ENCODE results near the gene VANGL2. TPM values are rescaled to one million over a fixed set of nuclear protein-coding genes. Genes with fewer than 3 reads are reported as not detected.
"Not testable (repeated sequence)": the region's sequence is repeated elsewhere in the genome, so short reads cannot be mapped to it uniquely, and the experiment has no call there.

The VANGL2 gene
- total RNA-seq, 2 experiments from 2014 or later = not detected

GRCh38 chr1:160374306-160375110, 25.9 kb upstream of the VANGL2 start:
- Mint-ChIP-seq H3K9me3 (ENCODE audit: low read depth) (no peaks in the 10 kb centered on the region), H3K36me3 (no peaks in the 10 kb centered on the region), H3K4me1 (peaks cover 13% of the 10 kb centered on the region), H3K27me3 (peaks cover 4% of the 10 kb centered on the region), H3K4me3 (no peak overlapping the region), H3K27ac (no peak overlapping the region)
- CTCF ChIA-PET = interaction anchor here (0.6 to 8.3 kb wide), 4 partner anchors 21 to 294 kb away, joined by 3 to 63 read pairs (median 42); no protein-coding TSS in a partner anchor
- DNase-seq (no peak), ATAC-seq (no peak)

- ATAC-seq (peak; percentile 71), DNase-seq (peak; percentile 49)
- peaks cover 4% of the 10 kb centered on the region for H3K27me3 Mint-ChIP-seq
- no peak overlapping the region for H3K4me3 Mint-ChIP-seq
- no peaks in the 10 kb centered on the region for H3K9me3 Mint-ChIP-seq (ENCODE audit: low read depth)
- H3K27ac Mint-ChIP-seq = peak overlapping the region; percentile 39
- peaks cover 13% of the 10 kb centered on the region for H3K4me1 Mint-ChIP-seq
- CTCF ChIA-PET = interaction anchor here (0.7 to 8.3 kb wide), 39 partner anchors 8 to 346 kb away, joined by 3 to 63 read pairs (median 4); partner anchors contain the start of genes COPA, IGSF8, NCSTN and NHLH1
- no peaks in the 10 kb centered on the region for H3K36me3 Mint-ChIP-seq
Observed at GRCh38 chr1:160375788-160376524, 24.4 kb upstream of the VANGL2 start.

GRCh38 chr1:160376525-160377131, 23.7 kb upstream of the VANGL2 start:
- Mint-ChIP-seq H3K4me3 (no peak overlapping the region), H3K36me3 (no peaks in the 10 kb centered on the region), H3K9me3 (ENCODE audit: low read depth) (no peaks in the 10 kb centered on the region), H3K27me3 (peaks cover 4% of the 10 kb centered on the region), H3K4me1 (peaks cover 13% of the 10 kb centered on the region), H3K27ac (no peak overlapping the region)
- ATAC-seq = peak; percentile 84
- CTCF ChIA-PET = interaction anchor here (0.5 to 8.3 kb wide), 44 partner anchors 9 to 346 kb away, joined by 3 to 63 read pairs (median 4); partner anchors contain the start of genes COPA, IGSF8, NCSTN and NHLH1
- DNase-seq = peak; percentile 57

- no peaks in the 10 kb centered on the region for H3K36me3 Mint-ChIP-seq
- ATAC-seq (no peak), DNase-seq (no peak)
- H3K27ac Mint-ChIP-seq = no peak overlapping the region
- H3K27me3 Mint-ChIP-seq = peaks cover 5% of the 10 kb centered on the region
- peaks cover 13% of the 10 kb centered on the region for H3K4me1 Mint-ChIP-seq
- CTCF ChIA-PET = interaction anchor here (0.5 to 8.3 kb wide), 22 partner anchors 13 to 347 kb away, joined by 3 to 63 read pairs (median 6); no protein-coding TSS in a partner anchor
- no peak overlapping the region for H3K4me3 Mint-ChIP-seq
- no peaks in the 10 kb centered on the region for H3K9me3 Mint-ChIP-seq (ENCODE audit: low read depth)
Observed at GRCh38 chr1:160377585-160378206, 22.7 kb upstream of the VANGL2 start.

- CTCF ChIA-PET; DNase-seq; H3K27ac Mint-ChIP-seq; ATAC-seq; H3K4me3 Mint-ChIP-seq; H3K4me1 Mint-ChIP-seq; H3K9me3 Mint-ChIP-seq (ENCODE audit: low read depth); H3K36me3 Mint-ChIP-seq: not testable (repeated sequence)
- H3K27me3 Mint-ChIP-seq = peaks cover 31% of the 10 kb centered on the region
Observed at GRCh38 chr1:160384812-160385211, 15.6 kb upstream of the VANGL2 start.

- H3K27me3 Mint-ChIP-seq = peaks cover 46% of the 10 kb centered on the region
- DNase-seq; ATAC-seq; H3K4me1 Mint-ChIP-seq; H3K36me3 Mint-ChIP-seq; H3K9me3 Mint-ChIP-seq (ENCODE audit: low read depth); H3K4me3 Mint-ChIP-seq; H3K27ac Mint-ChIP-seq: not testable (repeated sequence)
- CTCF ChIA-PET = interaction anchor here (0.6 kb wide), 2 partner anchors 56 to 121 kb away, joined by 3 read pairs; no protein-coding TSS in a partner anchor
Observed at GRCh38 chr1:160388406-160388805, 12.0 kb upstream of the VANGL2 start.

GRCh38 chr1:160394673-160395072, 5.7 kb upstream of the VANGL2 start:
- Mint-ChIP-seq H3K9me3 (ENCODE audit: low read depth) (no peaks in the 10 kb centered on the region), H3K27ac (no peak overlapping the region), H3K4me3 (no peak overlapping the region), H3K27me3 (peaks cover 42% of the 10 kb centered on the region), H3K36me3 (no peaks in the 10 kb centered on the region), H3K4me1 (no peaks in the 10 kb centered on the region)
- CTCF ChIA-PET = interaction anchor here (1.0 to 2.3 kb wide), 2 partner anchors 11 to 18 kb away, joined by 3 to 6 read pairs; no protein-coding TSS in a partner anchor
- DNase-seq (no peak), ATAC-seq (no peak)

- CTCF ChIA-PET = interaction anchor here (0.8 to 1.2 kb wide), 3 partner anchors 19 to 132 kb away, joined by 3 to 7 read pairs (median 3); no protein-coding TSS in a partner anchor
- Mint-ChIP-seq H3K27ac (no peak overlapping the region), H3K36me3 (no peaks in the 10 kb centered on the region), H3K27me3 (peaks cover 46% of the 10 kb centered on the region), H3K4me3 (no peak overlapping the region), H3K9me3 (ENCODE audit: low read depth) (no peaks in the 10 kb centered on the region), H3K4me1 (peaks cover 2% of the 10 kb centered on the region)
- ATAC-seq (no peak), DNase-seq (no peak)
Observed at GRCh38 chr1:160397651-160398050, 2.7 kb upstream of the VANGL2 start.

- CTCF ChIA-PET = interaction anchor here (1.1 kb wide), 1 partner anchor 22 kb away, joined by 7 read pairs; no protein-coding TSS in a partner anchor
- H3K4me3 Mint-ChIP-seq = no peak overlapping the region
Observed at GRCh38 chr1:160398823-160399222, 1.5 kb upstream of the VANGL2 start.

GRCh38 chr1:160399544-160400222, 681 bp upstream of the VANGL2 start:
- CTCF ChIA-PET = no interaction called here

More at GRCh38 chr1:160398823-160399222, 1.5 kb upstream of the VANGL2 start:
- Mint-ChIP-seq H3K27me3 (peaks cover 53% of the 10 kb centered on the region), H3K27ac (no peak overlapping the region), H3K36me3 (no peaks in the 10 kb centered on the region), H3K9me3 (ENCODE audit: low read depth) (no peaks in the 10 kb centered on the region), H3K4me1 (peaks cover 2% of the 10 kb centered on the region)
- DNase-seq (peak; percentile 32), ATAC-seq (no peak)

GRCh38 chr1:160400646-160401486, 502 bp downstream of the VANGL2 start:
- ATAC-seq (peak; percentile 26), DNase-seq (peak; percentile 34)
- Mint-ChIP-seq H3K4me1 (peaks cover 2% of the 10 kb centered on the region), H3K27ac (no peak overlapping the region), H3K9me3 (ENCODE audit: low read depth) (no peaks in the 10 kb centered on the region), H3K4me3 (no peak overlapping the region), H3K27me3 (peaks cover 45% of the 10 kb centered on the region), H3K36me3 (no peaks in the 10 kb centered on the region)
- CTCF ChIA-PET = no interaction called here

More at GRCh38 chr1:160399544-160400222, 681 bp upstream of the VANGL2 start:
- Mint-ChIP-seq H3K36me3 (no peaks in the 10 kb centered on the region), H3K27ac (no peak overlapping the region), H3K27me3 (peaks cover 52% of the 10 kb centered on the region), H3K4me3 (no peak overlapping the region), H3K9me3 (ENCODE audit: low read depth) (no peaks in the 10 kb centered on the region), H3K4me1 (peaks cover 2% of the 10 kb centered on the region)
- DNase-seq (peak; percentile 31), ATAC-seq (no peak)

GRCh38 chr1:160401487-160401805, 1.1 kb downstream of the VANGL2 start:
- Mint-ChIP-seq H3K36me3 (no peaks in the 10 kb centered on the region), H3K9me3 (ENCODE audit: low read depth) (no peaks in the 10 kb centered on the region), H3K4me3 (no peak overlapping the region), H3K4me1 (peaks cover 2% of the 10 kb centered on the region), H3K27me3 (peaks cover 44% of the 10 kb centered on the region), H3K27ac (no peak overlapping the region)
- ATAC-seq (no peak), DNase-seq (peak; percentile 22)
- CTCF ChIA-PET = no interaction called here

Measured in activated CD8-positive, alpha-beta memory T cell treated with anti-CD3 and anti-CD28 coated beads, Interleukin-2, amount 10 ng/mL, durations not matched to agents 7 days and 5 days (primary cell).